GM23338 (cell line): ENCODE data around the gene ATP9A. TPM values are rescaled to one million over a fixed set of nuclear protein-coding genes. Genes with fewer than 3 reads are reported as not detected.

Source experiments
- ATAC-seq: fragments of 200-7000 bp; cut with Tn5 transposase; 3 replicates; pipeline ENCODE4 v1.9.1; 2020
- DNase-seq: peaks from one replicate; pipeline ENCODE4 v3.0.0-alpha.2; 2015; ENCODE audit warnings: low spot score
- H2AFZ ChIP-seq: fragments of 200-600 bp; sonication (generic); 2 replicates; pipeline ENCODE4 v1.8.0; 2016; ENCODE audit warnings: antibody characterized with exemption, mild to moderate bottlenecking, moderate library complexity
- H3F3A ChIP-seq: fragments of 200-600 bp; sonication (generic); replicated peaks from 2 replicates; pipeline ENCODE4 v1.8.0; 2017; ENCODE audit warnings: antibody characterized with exemption, mixed run types, low read depth
- H3K27ac ChIP-seq: fragments of 200-600 bp; sonication (generic); 2 replicates; pipeline ENCODE4 v1.6.1; 2016; ENCODE audit warnings: low read depth
- H3K27me3 ChIP-seq: fragments of 200-600 bp; sonication (generic); 2 replicates; pipeline ENCODE4 v1.8.0; 2016; ENCODE audit warnings: mild to moderate bottlenecking, mixed run types, moderate library complexity; ENCODE audit not compliant: insufficient read depth
- H3K36me3 ChIP-seq: fragments of 200-600 bp; sonication (generic); 2 replicates; pipeline ENCODE4 v1.8.0; 2016; ENCODE audit warnings: mild to moderate bottlenecking; ENCODE audit not compliant: insufficient read depth
- H3K4me1 ChIP-seq: fragments of 200-600 bp; sonication (generic); 2 replicates; pipeline ENCODE4 v1.8.0; 2016; ENCODE audit warnings: mild to moderate bottlenecking, moderate library complexity; ENCODE audit not compliant: insufficient read depth
- H3K4me2 ChIP-seq: fragments of 200-600 bp; sonication (generic); 2 replicates; pipeline ENCODE4 v1.7.1; 2017; ENCODE audit warnings: mixed run types
- H3K4me3 ChIP-seq: fragments of 200-600 bp; sonication (generic); 2 replicates; pipeline ENCODE4 v1.6.1; 2016; ENCODE audit warnings: mixed run types
- H3K79me2 ChIP-seq: fragments of 200-600 bp; sonication (generic); replicated peaks from 2 replicates; pipeline ENCODE4 v1.8.0; 2017; ENCODE audit warnings: mild to moderate bottlenecking; ENCODE audit not compliant: insufficient read depth
- H3K9me2 ChIP-seq: fragments of 200-600 bp; sonication (generic); 2 replicates; pipeline ENCODE4 v1.8.0; 2017; ENCODE audit not compliant: insufficient read depth
- H4K20me1 ChIP-seq: fragments of 200-600 bp; sonication (generic); replicated peaks from 2 replicates; pipeline ENCODE4 v1.8.0; 2017; ENCODE audit warnings: mild to moderate bottlenecking; ENCODE audit not compliant: insufficient read depth
- H3K27ac Mint-ChIP-seq: 2 replicates; pipeline ENCODE4 v1.8.0; 2020; ENCODE audit warnings: inconsistent platforms, mild to moderate bottlenecking, moderate library complexity, mixed read lengths
- H3K27me3 Mint-ChIP-seq: 3 replicates; pipeline ENCODE4 v1.8.0; 2022; ENCODE audit warnings: low read depth, mild to moderate bottlenecking, moderate library complexity, mixed read lengths, inconsistent platforms; ENCODE audit not compliant: insufficient read depth, poor library complexity
- H3K36me3 Mint-ChIP-seq: 3 replicates; pipeline ENCODE4 v1.8.0; 2021; ENCODE audit warnings: low read depth, mild to moderate bottlenecking, inconsistent platforms, moderate library complexity, mixed read lengths
- H3K4me1 Mint-ChIP-seq: 3 replicates; pipeline ENCODE4 v1.8.0; 2020; ENCODE audit warnings: mild to moderate bottlenecking, inconsistent platforms, mixed read lengths
- H3K4me3 Mint-ChIP-seq: 3 replicates; pipeline ENCODE4 v1.8.0; 2021; ENCODE audit warnings: moderate library complexity, mild to moderate bottlenecking, inconsistent platforms, mixed read lengths
- H3K9me3 Mint-ChIP-seq: 3 replicates; pipeline ENCODE4 v1.8.0; 2020; ENCODE audit warnings: moderate library complexity, mild to moderate bottlenecking, inconsistent platforms, mixed read lengths
- CREB1 ChIP-seq: fragments of 250-450 bp; sonication (Bioruptor Pico); IDR thresholded peaks from 2 replicates; pipeline ENCODE4 v1.5.0; 2020; ENCODE audit warnings: low read depth, mild to moderate bottlenecking, moderate library complexity
- NANOG ChIP-seq: IDR thresholded peaks from 2 replicates; pipeline ENCODE4 v1.6.1; 2016; ENCODE audit warnings: antibody characterized with exemption, borderline replicate concordance
- POLR2AphosphoS5 ChIP-seq: IDR thresholded peaks from 2 replicates; pipeline ENCODE4 v1.6.1; 2016; ENCODE audit warnings: antibody characterized with exemption, low read depth
- REST ChIP-seq: IDR thresholded peaks from one replicate; pipeline ENCODE4 v1.6.1; 2018; ENCODE audit warnings: antibody characterized with exemption; ENCODE audit not compliant: unreplicated experiment
- ZNF331 ChIP-seq: fragments of 250-450 bp; sonication (Bioruptor Pico); IDR thresholded peaks from 2 replicates; pipeline ENCODE4 v1.5.0; 2020; ENCODE audit warnings: low read depth, mild to moderate bottlenecking, moderate library complexity
- polyA plus RNA-seq: library from polyadenylated mRNA; unstranded; fragments of >200 nt; fragmentation: Nextera tagmentation; extraction: Ambion mirVana; gene quantifications from 2 replicates; pipeline ENCODE4 v1.2.1, GENCODE V29; 2016
- total RNA-seq: library from RNA; depleted of rRNA; stranded (reverse); fragments of >200 nt; shearing (Covaris generic); gene quantifications from 2 replicates; pipeline ENCODE4 v1.2.3, GENCODE V29; 2014
- TF ChIP-seq, protein P1 (sequence below): fragments of 250-450 bp; sonication (Bioruptor Pico); IDR thresholded peaks from 2 replicates; pipeline ENCODE4 v1.5.0; 2020; ENCODE audit warnings: mild to moderate bottlenecking, moderate library complexity
- TF ChIP-seq, protein P2 (sequence below): IDR thresholded peaks from 2 replicates; pipeline ENCODE4 v1.6.1; 2016; ENCODE audit warnings: antibody characterized with exemption

ATP9A gene
- total and polyA plus RNA-seq, 2 experiments from 2014 or later: 0.94 to 5.9 TPM

- Mint-ChIP-seq H3K27ac (peak overlapping the region; percentile 61), H3K4me1 (peaks cover 27% of the 10 kb centered on the region), H3K9me3 (no peaks in the 10 kb centered on the region), H3K36me3 (no peaks in the 10 kb centered on the region), H3K4me3 (no peak overlapping the region; the same call in 2 of the 3 replicates), H3K27me3 (peaks cover 2% of the 10 kb centered on the region)
- Histone ChIP-seq H3K27me3 (no peaks in the 10 kb centered on the region), H3F3A (no peaks in the 10 kb centered on the region), H3K4me1 (peaks cover 25% of the 10 kb centered on the region), H2AFZ (peak overlapping the region; percentile 5; the same call in 1 of the 2 replicates), H3K9me2 (0 out of 2 replicates have a peak, but pooled peaks cover 4% of the 10 kb centered on the region), H4K20me1 (no peaks in the 10 kb centered on the region), H3K79me2 (no peaks in the 10 kb centered on the region), H3K36me3 (no peaks in the 10 kb centered on the region), H3K4me3 (0 out of 2 replicates have a peak overlapping the region, but pooled peaks have one; percentile 4), H3K27ac (peak overlapping the region; percentile 2; the same call in 1 of the 2 replicates), H3K4me2 (peak overlapping the region; percentile 53)
- DNase-seq: no peak
- no peak; the same call in 2 of the 3 replicates for ATAC-seq
- TF ChIP-seq NANOG (peak; percentile 93), POLR2AphosphoS5 (no peak)
These were observed 43.4 kb upstream of the ATP9A start for GRCh38 chr20:51811514-51812128.

DNA sequence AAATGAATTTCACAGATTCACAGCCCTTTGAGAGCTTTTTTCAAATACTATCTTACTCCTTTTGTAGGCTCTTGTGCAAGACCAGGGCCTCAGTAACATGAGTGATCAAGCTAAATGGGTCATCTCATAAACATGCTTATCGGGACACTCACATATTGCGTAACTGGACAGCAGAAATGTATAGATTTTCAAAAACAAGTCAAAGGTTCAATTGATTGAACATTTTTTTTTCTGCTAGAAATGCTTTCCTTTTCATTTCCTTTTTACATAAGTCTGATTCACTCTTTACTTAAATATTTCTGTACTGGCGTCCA is 42.8 kb upstream of the ATP9A start:
- no peak overlapping the region; the same call in 1 of the 2 replicates for H2AFZ ChIP-seq
- Mint-ChIP-seq H3K4me1 (peaks cover 27% of the 10 kb centered on the region), H3K27me3 (peaks cover 2% of the 10 kb centered on the region), H3K9me3 (no peaks in the 10 kb centered on the region), H3K4me3 (no peak overlapping the region), H3K27ac (no peak overlapping the region; the same call in 1 of the 2 replicates), H3K36me3 (no peaks in the 10 kb centered on the region)
- H3K27me3 ChIP-seq: no peaks in the 10 kb centered on the region
- H4K20me1 ChIP-seq: no peaks in the 10 kb centered on the region
- DNase-seq: no peak
- H3K27ac ChIP-seq: peak overlapping the region; percentile 45
- 0 out of 2 replicates have a peak, but pooled peaks cover 4% of the 10 kb centered on the region for H3K9me2 ChIP-seq
- TF ChIP-seq REST (no peak), POLR2AphosphoS5 (no peak), ZNF331 (CRISPR knock-in tag) (no peak), CREB1 (CRISPR knock-in tag) (no peak)
- TF ChIP-seq, protein P1, sequence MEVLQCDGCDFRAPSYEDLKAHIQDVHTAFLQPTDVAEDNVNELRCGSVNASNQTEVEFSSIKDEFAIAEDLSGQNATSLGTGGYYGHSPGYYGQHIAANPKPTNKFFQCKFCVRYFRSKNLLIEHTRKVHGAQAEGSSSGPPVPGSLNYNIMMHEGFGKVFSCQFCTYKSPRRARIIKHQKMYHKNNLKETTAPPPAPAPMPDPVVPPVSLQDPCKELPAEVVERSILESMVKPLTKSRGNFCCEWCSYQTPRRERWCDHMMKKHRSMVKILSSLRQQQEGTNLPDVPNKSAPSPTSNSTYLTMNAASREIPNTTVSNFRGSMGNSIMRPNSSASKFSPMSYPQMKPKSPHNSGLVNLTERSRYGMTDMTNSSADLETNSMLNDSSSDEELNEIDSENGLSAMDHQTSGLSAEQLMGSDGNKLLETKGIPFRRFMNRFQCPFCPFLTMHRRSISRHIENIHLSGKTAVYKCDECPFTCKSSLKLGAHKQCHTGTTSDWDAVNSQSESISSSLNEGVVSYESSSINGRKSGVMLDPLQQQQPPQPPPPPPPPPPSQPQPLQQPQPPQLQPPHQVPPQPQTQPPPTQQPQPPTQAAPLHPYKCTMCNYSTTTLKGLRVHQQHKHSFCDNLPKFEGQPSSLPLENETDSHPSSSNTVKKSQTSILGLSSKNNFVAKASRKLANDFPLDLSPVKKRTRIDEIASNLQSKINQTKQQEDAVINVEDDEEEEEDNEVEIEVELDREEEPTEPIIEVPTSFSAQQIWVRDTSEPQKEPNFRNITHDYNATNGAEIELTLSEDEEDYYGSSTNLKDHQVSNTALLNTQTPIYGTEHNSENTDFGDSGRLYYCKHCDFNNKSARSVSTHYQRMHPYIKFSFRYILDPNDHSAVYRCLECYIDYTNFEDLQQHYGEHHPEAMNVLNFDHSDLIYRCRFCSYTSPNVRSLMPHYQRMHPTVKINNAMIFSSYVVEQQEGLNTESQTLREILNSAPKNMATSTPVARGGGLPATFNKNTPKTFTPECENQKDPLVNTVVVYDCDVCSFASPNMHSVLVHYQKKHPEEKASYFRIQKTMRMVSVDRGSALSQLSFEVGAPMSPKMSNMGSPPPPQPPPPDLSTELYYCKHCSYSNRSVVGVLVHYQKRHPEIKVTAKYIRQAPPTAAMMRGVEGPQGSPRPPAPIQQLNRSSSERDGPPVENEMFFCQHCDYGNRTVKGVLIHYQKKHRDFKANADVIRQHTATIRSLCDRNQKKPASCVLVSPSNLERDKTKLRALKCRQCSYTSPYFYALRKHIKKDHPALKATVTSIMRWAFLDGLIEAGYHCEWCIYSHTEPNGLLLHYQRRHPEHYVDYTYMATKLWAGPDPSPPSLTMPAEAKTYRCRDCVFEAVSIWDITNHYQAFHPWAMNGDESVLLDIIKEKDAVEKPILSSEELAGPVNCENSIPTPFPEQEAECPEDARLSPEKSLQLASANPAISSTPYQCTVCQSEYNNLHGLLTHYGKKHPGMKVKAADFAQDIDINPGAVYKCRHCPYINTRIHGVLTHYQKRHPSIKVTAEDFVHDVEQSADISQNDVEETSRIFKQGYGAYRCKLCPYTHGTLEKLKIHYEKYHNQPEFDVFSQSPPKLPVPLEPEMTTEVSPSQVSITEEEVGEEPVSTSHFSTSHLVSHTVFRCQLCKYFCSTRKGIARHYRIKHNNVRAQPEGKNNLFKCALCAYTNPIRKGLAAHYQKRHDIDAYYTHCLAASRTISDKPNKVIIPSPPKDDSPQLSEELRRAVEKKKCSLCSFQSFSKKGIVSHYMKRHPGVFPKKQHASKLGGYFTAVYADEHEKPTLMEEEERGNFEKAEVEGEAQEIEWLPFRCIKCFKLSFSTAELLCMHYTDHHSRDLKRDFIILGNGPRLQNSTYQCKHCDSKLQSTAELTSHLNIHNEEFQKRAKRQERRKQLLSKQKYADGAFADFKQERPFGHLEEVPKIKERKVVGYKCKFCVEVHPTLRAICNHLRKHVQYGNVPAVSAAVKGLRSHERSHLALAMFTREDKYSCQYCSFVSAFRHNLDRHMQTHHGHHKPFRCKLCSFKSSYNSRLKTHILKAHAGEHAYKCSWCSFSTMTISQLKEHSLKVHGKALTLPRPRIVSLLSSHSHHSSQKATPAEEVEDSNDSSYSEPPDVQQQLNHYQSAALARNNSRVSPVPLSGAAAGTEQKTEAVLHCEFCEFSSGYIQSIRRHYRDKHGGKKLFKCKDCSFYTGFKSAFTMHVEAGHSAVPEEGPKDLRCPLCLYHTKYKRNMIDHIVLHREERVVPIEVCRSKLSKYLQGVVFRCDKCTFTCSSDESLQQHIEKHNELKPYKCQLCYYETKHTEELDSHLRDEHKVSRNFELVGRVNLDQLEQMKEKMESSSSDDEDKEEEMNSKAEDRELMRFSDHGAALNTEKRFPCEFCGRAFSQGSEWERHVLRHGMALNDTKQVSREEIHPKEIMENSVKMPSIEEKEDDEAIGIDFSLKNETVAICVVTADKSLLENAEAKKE (CRISPR knock-in tag): no peak
- TF ChIP-seq, protein P2, sequence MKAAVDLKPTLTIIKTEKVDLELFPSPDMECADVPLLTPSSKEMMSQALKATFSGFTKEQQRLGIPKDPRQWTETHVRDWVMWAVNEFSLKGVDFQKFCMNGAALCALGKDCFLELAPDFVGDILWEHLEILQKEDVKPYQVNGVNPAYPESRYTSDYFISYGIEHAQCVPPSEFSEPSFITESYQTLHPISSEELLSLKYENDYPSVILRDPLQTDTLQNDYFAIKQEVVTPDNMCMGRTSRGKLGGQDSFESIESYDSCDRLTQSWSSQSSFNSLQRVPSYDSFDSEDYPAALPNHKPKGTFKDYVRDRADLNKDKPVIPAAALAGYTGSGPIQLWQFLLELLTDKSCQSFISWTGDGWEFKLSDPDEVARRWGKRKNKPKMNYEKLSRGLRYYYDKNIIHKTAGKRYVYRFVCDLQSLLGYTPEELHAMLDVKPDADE: no peak
- ATAC-seq: no peak
- peaks cover 25% of the 10 kb centered on the region for H3K4me1 ChIP-seq
- H3K4me2 ChIP-seq: peak overlapping the region; percentile 53; the same call in 1 of the 2 replicates
- no peaks in the 10 kb centered on the region for H3F3A ChIP-seq
- no peaks in the 10 kb centered on the region for H3K36me3 ChIP-seq
- no peaks in the 10 kb centered on the region for H3K79me2 ChIP-seq
- H3K4me3 ChIP-seq: no peak overlapping the region
